GM12864 (cell line): Measurements from ENCODE around the gene POR.

Source experiments
- DNase-seq: peaks from one replicate; pipeline ENCODE4 v3.0.0-alpha.2; 2011; ENCODE audit warnings: low read depth
- H3K4me3 ChIP-seq: 2 replicates; pipeline ENCODE4 v1.5.1; 2011; ENCODE audit warnings: mild to moderate bottlenecking, low read depth, low read length, control low read depth
- CTCF ChIP-seq: IDR thresholded peaks from 2 replicates; pipeline ENCODE4 v1.5.1; 2011; ENCODE audit warnings: low read depth, mild to moderate bottlenecking, moderate library complexity, low read length, control low read depth, inconsistent platforms; ENCODE audit errors: missing control alignments

The POR gene

DNA sequence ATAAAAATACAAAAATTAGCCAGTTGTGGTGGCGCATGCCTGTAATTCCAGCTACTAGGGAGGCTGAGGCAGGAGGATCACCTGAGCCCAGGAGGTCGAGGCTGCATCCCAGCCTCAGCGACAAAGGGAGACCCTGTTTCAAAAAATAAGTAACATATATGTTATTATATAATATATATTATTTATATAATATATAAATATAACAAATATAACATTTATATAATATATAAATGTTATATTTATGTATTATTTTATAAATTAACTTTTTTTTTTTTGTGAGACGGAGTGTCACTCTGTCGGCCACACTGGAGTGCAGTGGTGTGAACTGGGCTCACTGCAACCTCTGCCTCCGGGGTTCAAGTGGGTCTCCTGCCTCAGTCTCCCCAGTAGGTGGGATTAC, 1.5 kb upstream of the POR start:
- TF ChIP-seq CTCF, result no peak
- no peak overlapping the region for H3K4me3 ChIP-seq
- DNase-seq, result no peak

GRCh38 chr7:75914169-75914654, 743 bp upstream of the POR start:
- TF ChIP-seq CTCF, result no peak
- peak overlapping the region; percentile 98 for H3K4me3 ChIP-seq
- no peak for DNase-seq

GRCh38 chr7:75915416-75916156, 631 bp downstream of the POR start:
- DNase-seq, result no peak
- peak overlapping the region; percentile 98 for H3K4me3 ChIP-seq
- TF ChIP-seq CTCF, result no peak

DNA sequence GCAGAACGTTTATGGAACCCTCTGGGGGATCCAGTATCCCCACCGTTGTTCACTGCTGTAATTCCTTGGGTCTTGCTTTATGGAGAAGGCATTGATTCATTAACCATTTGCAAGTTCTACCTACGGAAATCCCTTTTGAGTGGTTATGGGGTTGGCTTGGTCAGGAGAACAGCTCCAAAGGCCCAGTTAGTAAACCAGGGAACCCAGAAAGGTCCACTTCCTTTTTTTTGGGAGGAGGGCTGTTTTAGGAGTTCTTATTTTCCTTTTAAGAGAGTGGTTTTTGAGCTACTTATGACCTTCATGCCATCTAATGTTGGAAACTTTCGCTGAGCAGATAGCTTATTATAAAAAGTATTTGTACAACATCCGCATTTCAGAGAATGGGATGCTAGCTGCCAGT, 1.3 kb downstream of the POR start:
- TF ChIP-seq CTCF, result no peak
- peak overlapping the region; percentile 98 for H3K4me3 ChIP-seq
- no peak for DNase-seq

DNA sequence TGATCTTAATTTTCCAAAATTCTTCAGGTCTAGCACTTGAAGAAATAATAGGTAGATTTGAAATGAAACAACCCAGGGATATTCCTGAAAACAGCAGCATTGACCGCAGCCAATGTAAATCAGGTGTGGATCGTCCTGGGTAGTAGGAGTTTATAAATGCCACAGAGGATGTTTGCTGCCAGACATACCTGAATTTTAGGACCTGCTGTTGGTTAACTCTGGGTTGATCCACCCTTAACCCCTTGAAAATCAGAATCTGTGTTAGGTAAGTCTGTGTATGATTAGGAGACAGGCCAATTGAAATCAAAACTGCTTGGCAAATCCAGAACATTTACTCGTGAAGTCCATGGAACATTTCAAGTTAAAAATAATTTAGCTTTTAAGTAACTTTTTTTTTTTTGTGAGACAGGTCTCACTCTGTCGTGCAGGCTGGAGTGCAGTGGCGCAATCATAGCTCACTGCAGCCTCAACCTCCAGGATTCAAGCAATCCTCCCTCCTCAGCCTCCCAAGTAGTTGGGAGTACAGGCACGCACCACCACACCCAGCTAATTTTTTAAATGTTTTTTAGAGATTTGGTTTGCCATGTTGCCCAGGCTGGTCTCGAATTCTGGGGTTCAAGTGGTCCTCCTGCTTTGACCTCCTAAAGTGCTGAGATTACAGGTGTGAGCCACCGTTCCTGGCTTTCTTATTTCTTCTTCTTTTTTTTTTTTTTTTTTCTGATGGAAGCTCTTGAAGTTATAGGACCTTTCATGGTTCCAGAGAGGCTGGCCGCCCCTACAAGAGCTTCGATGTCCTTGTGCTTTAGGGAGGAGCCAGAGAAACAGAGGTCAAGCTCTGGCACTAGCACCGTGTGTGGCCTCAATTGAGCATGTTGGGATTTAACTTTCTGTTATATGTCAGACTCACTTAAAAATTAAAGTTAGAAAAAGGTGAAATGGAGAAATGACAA, 2.0 kb downstream of the POR start:
- TF ChIP-seq CTCF, result no peak
- H3K4me3 ChIP-seq, result no peak overlapping the region
- DNase-seq, result no peak

GRCh38 chr7:75920431-75921161, 5.6 kb downstream of the POR start:
- no peak overlapping the region for H3K4me3 ChIP-seq
- no peak for DNase-seq
- TF ChIP-seq CTCF, result no peak
